Skeletal muscle cell (primary cell): ENCODE results near the gene MED15.
"Not testable (repeated sequence)": the region's sequence is repeated elsewhere in the genome, so short reads cannot be mapped to it uniquely, and the experiment has no call there.

Source experiments
- DNase-seq: peaks from one replicate; pipeline ENCODE4 v3.0.0-alpha.2; 2010; ENCODE audit warnings: low read depth
- H3K4me3 ChIP-seq: 2 replicates; pipeline ENCODE4 v1.5.1; 2011; ENCODE audit warnings: low read depth, mild to moderate bottlenecking, control low read depth, low read length, moderate library complexity

Gene MED15

GRCh38 chr22:20607157-20607907 is 99.9 kb downstream of the MED15 start:
- no peak for DNase-seq
- H3K4me3 ChIP-seq, result no peak overlapping the region

DNA sequence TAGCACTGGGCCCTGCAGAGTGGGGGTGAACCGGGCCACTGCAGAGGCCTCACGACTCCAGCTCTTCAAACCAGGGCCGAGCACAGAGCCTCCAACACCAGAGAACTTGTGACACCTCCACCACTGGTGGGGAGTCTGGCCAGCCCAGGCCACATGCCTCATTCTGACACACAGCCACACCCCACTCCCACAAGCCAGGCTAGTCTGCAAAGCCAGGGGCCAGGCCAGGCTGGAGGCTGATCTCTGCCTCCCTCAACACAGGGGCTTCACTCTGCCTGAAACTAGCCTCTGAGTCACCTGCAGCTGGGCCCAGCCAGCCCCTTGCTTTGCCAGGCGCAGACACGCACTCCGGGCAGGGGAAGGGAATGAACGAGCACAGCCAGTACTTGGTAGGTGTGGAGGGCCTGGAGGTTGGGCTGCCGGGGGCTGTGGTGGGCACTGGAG is 102.9 kb downstream of the MED15 start:
- DNase-seq, result no peak
- H3K4me3 ChIP-seq, result no peak overlapping the region

- DNase-seq, result no peak
- no peak overlapping the region for H3K4me3 ChIP-seq
Measured at GRCh38 chr22:20610757-20611156, 103.3 kb downstream of the MED15 start.

- H3K4me3 ChIP-seq, result no peak overlapping the region
- DNase-seq, result no peak
Measured at GRCh38 chr22:20611418-20611817, 104.0 kb downstream of the MED15 start.

DNA sequence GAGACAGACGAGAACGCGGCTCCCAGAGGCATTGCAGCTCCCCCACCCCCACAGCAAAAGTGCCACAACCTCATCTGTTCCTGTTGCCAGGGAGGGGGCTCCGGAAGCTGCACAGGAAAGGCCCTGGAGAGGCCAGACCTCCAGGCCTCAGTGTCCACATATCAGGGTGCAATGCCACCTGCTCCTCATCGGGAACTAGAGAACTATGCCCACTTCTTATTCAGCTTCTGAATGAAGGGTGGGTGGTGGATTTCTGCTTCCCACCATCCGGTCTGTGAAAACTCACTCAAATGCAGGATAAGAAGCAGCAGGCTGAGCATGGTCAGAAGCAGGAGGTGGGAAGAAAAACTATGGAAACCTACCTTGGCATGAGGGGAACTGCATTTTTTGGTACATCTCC is 105.9 kb downstream of the MED15 start:
- no peak overlapping the region for H3K4me3 ChIP-seq
- DNase-seq, result no peak

GRCh38 chr22:20615021-20615420 is 107.6 kb downstream of the MED15 start:
- no peak for DNase-seq
- H3K4me3 ChIP-seq, result no peak overlapping the region

DNA sequence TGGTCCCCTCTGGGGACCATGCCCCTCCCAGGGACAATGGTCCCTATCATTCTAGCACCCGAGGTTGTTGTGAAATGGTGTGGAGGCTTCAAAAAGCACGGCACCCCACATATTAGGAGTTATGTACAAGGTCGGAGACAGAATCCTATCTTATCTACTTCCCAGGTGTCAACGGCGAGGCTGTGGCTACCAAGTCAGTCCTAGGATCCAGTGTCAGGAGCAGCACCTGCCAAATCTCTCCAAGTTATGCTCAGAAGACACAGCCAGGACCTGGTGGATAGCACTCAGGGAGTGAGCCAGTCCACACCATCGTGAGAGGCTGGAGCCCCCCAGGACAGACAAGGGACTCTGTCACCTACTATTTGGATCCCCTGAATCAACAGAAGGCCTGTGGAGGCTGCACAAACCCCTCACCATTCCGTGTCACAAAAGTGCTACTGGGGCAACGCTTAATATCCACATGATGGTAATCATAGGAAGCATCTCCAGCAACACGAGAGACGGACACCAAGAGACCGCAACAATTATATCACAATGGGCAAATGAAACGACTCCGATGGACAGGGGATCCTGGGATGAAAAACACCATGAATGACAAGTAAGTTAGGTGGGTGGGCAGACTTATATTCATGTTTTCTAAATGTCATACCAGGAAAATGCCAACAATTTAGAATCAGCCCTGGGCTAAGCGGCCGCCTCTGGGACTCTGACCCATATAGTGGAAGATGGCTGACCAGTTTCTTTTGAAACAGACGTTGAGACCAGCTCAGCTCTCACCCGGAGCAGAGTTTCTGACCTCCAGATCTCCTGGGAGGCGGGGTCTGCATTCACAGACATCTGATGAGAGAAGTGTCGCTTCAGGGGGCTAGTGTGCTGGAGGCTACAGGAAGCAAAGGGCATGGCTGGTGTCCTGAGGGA is 108.4 kb downstream of the MED15 start:
- no peak for DNase-seq
- H3K4me3 ChIP-seq, result no peak overlapping the region

DNA sequence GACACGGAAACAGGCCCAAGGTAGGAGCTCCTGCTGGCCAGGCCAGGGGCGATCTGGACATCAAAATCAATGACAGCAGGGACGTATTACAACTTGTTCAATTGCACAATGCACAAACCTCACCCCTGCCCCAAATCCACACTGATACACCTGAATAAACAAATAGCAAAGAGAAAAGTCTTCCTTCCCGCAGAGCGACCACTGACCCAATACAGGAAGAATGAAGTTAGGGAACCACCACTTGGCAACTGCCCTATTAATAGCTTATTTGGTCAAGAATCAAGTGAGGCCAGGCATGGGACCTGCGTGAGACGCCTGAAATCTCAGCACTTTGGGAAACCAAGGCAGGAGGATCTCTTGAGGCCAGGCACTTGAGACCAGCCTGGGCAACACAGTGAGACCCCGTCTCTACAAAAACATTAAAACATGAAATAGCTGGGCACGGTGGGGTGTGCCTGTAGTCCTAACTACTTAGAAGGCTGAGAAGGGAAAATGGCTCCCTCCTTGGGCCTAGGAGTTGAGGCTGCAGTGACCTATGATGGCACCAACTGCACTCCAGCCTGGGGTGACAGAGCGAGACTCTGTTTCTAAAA is 109.1 kb downstream of the MED15 start:
- H3K4me3 ChIP-seq, result no peak overlapping the region
- DNase-seq, result no peak

DNA sequence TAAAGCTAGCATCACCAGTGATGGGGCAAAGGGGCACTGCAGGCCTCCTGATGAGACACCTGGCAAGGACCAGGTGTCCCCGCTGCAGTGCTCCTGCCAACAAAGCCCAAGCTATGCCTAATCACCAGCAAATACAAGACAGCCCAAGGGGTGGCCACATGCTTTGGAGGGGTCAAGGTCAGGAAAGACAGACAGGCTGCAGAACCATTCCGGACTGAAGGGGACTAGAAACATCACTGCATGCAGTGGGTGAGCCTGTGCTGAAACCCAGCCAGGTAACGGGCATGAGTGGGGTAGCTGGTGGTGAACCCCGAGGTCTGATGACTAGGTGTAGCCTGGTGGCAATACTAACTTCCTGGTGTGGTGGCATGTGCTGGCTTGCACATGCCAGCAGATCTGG is 111.1 kb downstream of the MED15 start:
- no peak for DNase-seq
- H3K4me3 ChIP-seq, result no peak overlapping the region

GRCh38 chr22:20619045-20619892 is 111.9 kb downstream of the MED15 start:
- no peak for DNase-seq
- no peak overlapping the region for H3K4me3 ChIP-seq

DNA sequence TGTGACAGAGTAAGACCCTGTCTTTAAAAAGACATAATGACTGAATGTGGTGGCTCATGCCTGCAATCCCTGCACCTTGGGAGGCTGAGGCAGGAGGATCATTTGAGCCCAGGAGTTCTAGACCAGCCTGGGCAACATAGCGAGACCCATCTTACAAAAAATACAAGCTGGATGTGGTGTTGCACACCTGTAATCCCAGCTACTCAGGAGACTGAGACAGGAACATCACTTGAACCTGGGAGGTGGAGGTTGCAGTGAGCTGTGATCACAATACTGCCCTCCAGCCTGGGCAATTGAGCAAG is 112.4 kb downstream of the MED15 start:
- H3K4me3 ChIP-seq, DNase-seq: not testable (repeated sequence)

DNA sequence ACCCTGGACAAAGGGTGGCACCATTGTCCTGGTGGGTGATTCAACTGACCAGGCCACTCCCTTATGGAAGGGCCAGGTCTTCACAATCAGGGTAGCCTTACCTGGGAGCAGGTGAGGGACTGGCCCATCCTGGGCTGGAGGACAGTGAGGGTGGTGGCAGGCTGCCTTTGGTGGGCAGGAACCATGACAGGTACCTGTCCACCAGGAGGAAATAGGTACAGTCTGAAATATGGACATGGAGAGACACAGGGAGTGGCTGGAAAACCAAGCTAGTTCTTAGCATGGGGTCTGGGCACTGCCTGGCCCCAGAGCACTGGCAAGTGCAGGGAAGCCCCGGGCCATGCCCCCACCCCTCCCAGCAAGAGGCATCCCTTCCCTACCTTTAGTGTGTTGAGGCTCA is 113.8 kb downstream of the MED15 start:
- H3K4me3 ChIP-seq, result no peak overlapping the region
- DNase-seq, result no peak

DNA sequence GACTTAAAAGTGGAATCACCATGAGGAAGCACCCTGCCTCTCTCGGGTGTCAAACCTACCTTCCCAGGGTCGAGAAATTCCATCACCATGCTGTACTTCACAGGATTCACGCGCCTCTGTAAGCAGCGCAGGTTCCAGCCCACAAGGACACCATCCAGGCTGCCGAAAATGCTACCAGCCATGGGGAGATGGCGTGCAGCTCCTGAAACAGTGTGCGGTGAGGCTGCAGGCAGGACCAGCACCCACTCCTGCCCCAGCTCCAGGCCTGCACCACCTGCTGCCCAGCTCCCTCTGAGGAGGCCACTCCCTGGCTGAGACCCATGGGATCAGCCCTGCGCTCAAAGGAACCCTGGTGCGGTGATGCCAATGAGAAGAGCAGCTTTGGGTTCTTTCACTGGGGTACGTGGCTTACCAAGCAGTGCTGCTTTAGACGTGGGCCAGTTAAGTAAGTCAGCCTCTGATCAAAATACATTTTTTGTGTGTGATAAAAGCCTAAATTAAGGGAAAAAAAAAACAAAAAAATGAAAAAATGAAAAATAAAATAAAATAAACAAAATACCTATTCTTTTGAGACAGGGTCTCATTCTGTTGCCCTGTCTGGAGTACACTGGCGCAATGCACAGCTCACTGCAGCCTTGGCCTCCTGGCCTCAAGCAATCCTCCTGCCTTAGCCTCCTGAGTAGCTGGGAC is 115.4 kb downstream of the MED15 start:
- H3K4me3 ChIP-seq, result no peak overlapping the region
- no peak for DNase-seq

DNA sequence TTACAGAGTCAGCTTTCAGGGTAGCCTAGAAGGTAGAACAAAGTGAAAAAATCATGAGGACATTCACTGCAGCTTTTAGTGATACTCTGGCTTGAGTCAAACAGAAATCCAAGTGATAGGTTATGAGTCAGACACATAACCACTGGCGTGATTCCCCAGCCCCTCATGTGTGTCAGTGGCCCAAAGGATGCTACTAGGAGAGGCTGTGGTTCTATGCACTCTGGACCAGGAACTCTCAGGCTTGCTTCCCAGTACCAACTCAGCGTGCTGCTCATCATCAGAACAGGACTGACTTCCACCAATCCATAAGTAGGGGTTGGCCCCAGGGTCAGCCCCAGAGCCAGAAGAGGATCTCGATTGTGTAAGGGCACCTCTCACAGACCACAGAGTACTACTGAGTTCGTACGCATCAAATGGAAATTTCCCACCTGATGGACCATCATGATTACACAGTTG is 116.8 kb downstream of the MED15 start:
- no peak for DNase-seq
- no peak overlapping the region for H3K4me3 ChIP-seq

GRCh38 chr22:20625270-20625669 is 117.9 kb downstream of the MED15 start:
- no peak for DNase-seq
- H3K4me3 ChIP-seq, result no peak overlapping the region

DNA sequence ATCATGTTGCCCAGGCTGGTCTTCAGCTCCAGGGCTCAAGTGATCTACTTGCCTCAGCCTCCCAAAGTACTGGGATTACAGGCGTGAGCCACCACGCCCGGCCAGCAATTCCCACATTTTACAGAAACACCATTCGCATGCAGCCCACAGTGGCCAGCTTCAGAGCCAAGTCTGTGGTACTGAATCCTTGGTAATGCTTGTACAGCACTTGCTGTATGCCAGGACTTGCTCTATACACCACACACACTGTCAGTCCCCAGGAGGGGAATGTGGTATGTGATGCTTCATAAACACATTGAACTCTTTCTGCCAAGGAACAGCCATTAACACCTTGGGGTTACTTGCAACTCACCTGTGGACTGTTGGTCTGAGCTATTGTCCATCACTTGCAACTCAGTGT is 119.4 kb downstream of the MED15 start:
- DNase-seq, result no peak
- H3K4me3 ChIP-seq, result no peak overlapping the region

GRCh38 chr22:20627432-20627831 is 120.0 kb downstream of the MED15 start:
- H3K4me3 ChIP-seq, result no peak overlapping the region
- DNase-seq, result no peak

DNA sequence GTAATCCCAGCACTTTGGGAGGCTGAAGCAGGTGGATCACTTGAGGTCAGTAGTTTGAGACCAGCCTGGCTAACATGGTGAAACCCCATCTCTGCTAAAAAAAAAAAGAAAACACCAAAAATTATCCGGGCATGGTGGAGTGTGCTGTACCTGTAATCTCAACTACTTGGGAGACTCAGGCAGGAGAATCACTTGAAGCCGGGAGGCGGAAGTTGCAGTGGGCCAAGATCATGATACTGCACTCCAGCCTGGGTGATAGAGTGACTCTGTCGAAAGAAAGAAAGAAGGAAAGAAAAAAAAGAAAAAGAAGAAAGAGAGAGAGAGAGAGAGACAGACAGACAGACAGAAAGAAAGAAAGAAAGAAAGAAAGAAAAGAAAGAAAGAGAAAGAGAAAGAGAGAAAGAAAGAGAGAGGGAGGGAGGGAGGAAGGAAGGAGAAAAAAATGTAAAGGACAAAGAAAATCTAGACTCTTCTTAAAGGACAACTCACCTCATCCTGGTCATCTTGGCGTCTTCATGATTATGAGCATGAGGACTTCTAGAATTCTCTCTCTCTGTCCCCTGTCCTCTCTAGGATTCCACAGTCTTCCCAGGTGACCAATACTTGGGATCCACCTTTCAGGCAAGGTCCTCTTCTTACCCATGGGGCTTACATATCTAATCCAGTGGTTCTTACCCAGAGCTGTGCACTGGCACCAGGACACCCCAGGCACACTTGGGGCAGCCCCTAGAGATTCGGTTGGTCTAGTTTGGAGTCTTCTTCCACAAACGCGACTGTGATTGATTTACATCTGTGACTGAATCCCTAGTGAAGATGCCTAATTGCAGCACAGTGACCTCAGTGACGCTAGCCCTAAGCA is 120.9 kb downstream of the MED15 start:
- no peak for DNase-seq
- H3K4me3 ChIP-seq, result no peak overlapping the region
